Measurements from ENCODE around the gene BBIP1.
"Not testable (repeated sequence)": the region's sequence is repeated elsewhere in the genome, so short reads cannot be mapped to it uniquely, and the experiment has no call there.

The BBIP1 gene

DNA sequence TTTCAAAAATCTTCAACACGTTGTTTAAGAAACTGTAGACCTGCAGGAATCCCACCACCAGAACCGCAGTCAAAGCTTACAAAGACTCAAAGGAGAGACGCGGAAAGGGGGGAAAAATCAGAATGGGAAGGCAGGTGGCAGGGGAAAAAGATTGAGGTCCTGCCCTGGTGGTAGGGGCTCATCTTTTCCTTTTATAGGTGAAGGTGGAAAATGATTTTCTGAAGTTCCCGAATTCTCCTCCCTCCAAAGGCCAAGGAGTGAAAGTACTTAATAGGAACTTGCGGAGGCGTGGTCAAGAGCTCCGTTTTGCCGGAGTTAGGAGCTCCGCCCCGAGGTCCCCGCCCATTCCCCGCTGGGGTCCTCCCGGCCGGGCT is 724 bp downstream of the BBIP1 start:
- peak overlapping the region; percentile 96 for H3K4me3 ChIP-seq (ENCODE audit: low read depth, low read length)
- no peak for TF ChIP-seq CTCF (IDR thresholded peaks at IDR 0.05; ENCODE audit: low read depth, low read length)
- H3K27me3 ChIP-seq = no peaks in the 10 kb centered on the region
- H3K4me1 ChIP-seq = no peaks in the 10 kb centered on the region
- peak; percentile 96 for DNase-seq
- H3K9me3 ChIP-seq = no peaks in the 10 kb centered on the region
- no peaks in the 10 kb centered on the region for H3K36me3 ChIP-seq

GRCh38 chr10:110916554-110917346 is 2.2 kb downstream of the BBIP1 start:
- no peak for TF ChIP-seq CTCF (IDR thresholded peaks at IDR 0.05; ENCODE audit: low read depth, low read length)
- no peak overlapping the region for H3K4me3 ChIP-seq (ENCODE audit: low read depth, low read length)
- H3K4me1 ChIP-seq = no peaks in the 10 kb centered on the region
- no peaks in the 10 kb centered on the region for H3K9me3 ChIP-seq
- no peaks in the 10 kb centered on the region for H3K36me3 ChIP-seq
- no peaks in the 10 kb centered on the region for H3K27me3 ChIP-seq
- DNase-seq = no peak

GRCh38 chr10:110915600-110915999 is 3.4 kb downstream of the BBIP1 start:
- not testable (repeated sequence) for H3K36me3 ChIP-seq; DNase-seq; H3K9me3 ChIP-seq; H3K4me3 ChIP-seq (ENCODE audit: low read depth, low read length); H3K27me3 ChIP-seq; H3K4me1 ChIP-seq

DNA sequence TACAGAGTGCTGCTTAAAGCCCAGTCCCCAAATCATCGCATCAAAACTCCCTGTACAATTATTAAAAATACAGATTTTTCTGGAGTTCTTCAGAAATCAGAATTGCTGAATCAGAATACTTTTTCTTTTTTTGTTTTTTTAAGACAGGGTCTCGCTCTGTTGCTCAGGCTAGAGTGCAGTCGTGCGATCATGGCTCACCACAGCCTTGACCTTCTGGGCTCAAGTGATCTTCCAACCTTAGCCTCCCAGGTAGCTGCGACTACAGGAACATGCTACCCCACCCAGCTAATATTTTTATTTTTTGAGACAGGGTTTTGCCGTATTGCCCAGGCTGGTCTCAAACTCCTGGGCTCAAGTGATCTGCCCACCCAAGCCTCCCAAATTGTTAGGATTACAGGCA is 3.9 kb downstream of the BBIP1 start:
- no peaks in the 10 kb centered on the region for H3K27me3 ChIP-seq
- H3K36me3 ChIP-seq = no peaks in the 10 kb centered on the region
- no peaks in the 10 kb centered on the region for H3K4me1 ChIP-seq
- no peaks in the 10 kb centered on the region for H3K9me3 ChIP-seq
- TF ChIP-seq CTCF (IDR thresholded peaks at IDR 0.05; ENCODE audit: low read depth, low read length) = no peak
- no peak overlapping the region for H3K4me3 ChIP-seq (ENCODE audit: low read depth, low read length)
- DNase-seq = no peak

DNA sequence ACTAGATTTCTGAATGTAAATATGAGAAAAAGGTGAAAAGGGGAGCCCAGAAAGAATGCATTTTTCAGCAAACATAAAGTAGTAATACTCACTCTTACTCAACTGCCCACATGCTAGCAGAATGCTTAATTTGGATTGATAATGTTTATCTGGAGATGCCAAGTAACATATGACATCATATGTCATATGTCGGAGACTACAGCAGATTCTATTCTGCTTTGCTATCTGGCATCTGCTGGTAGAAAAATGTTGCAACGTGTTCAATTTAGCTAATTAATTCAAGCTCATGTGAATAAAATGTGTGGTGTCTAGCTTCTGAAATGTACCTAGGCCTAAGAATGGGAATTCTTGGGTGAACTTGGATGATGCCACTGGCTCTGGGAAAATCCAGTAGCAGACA is 4.5 kb downstream of the BBIP1 start:
- no peaks in the 10 kb centered on the region for H3K36me3 ChIP-seq

GRCh38 chr10:110912374-110912773 is 6.6 kb downstream of the BBIP1 start:
- Histone ChIP-seq H3K9me3 (no peaks in the 10 kb centered on the region), H3K27me3 (no peaks in the 10 kb centered on the region), H3K4me3 (ENCODE audit: low read depth, low read length) (no peak overlapping the region), H3K4me1 (no peaks in the 10 kb centered on the region), H3K36me3 (no peaks in the 10 kb centered on the region)
- no peak for TF ChIP-seq CTCF (IDR thresholded peaks at IDR 0.05; ENCODE audit: low read depth, low read length)
- DNase-seq = no peak

More for the DNA sequence above, 4.5 kb downstream of the BBIP1 start:
- Histone ChIP-seq H3K27me3 (no peaks in the 10 kb centered on the region), H3K4me3 (ENCODE audit: low read depth, low read length) (no peak overlapping the region), H3K4me1 (no peaks in the 10 kb centered on the region), H3K9me3 (no peaks in the 10 kb centered on the region)
- no peak for DNase-seq
- TF ChIP-seq CTCF (IDR thresholded peaks at IDR 0.05; ENCODE audit: low read depth, low read length) = no peak

Measured in BE2C (cell line).